Stimulated activated naive CD8-positive, alpha-beta T cell treated with anti-CD3 and anti-CD28 coated beads, Interleukin-15, amount 100 ng/mL, for 72 hours (primary cell): ENCODE measurements around the gene FXYD6.

Experiments
- ATAC-seq: fragments of 150-1000 bp; cut with Tn5 transposase; 2 replicates; pipeline ENCODE4 v1.10.0; 2021; ENCODE audit warnings: mild to moderate bottlenecking, moderate library complexity
- DNase-seq, 2 donors: peaks; one replicate each; pipeline ENCODE4 v3.0.0; 2021 to 2022
- H3K27ac Mint-ChIP-seq, 2 donors: one replicate each; pipeline ENCODE4 v1.8.0; 2022; ENCODE audit warnings: mild to moderate bottlenecking in 2 of 2, mixed read lengths in 2 of 2, moderate library complexity in 2 of 2
- H3K27me3 Mint-ChIP-seq: one replicate; pipeline ENCODE4 v1.8.0; 2022; ENCODE audit warnings: mixed read lengths
- H3K4me1 Mint-ChIP-seq: one replicate; pipeline ENCODE4 v1.8.0; 2022; ENCODE audit warnings: mild to moderate bottlenecking, mixed read lengths
- H3K4me3 Mint-ChIP-seq, 2 donors: one replicate each; pipeline ENCODE4 v1.8.0; 2022; ENCODE audit warnings: mild to moderate bottlenecking in 2 of 2, mixed read lengths in 2 of 2, moderate library complexity in 1 of 2
- H3K9me3 Mint-ChIP-seq, 2 donors: one replicate each; pipeline ENCODE4 v1.8.0; 2022; ENCODE audit warnings: mixed read lengths in 2 of 2

FXYD6 gene

DNA sequence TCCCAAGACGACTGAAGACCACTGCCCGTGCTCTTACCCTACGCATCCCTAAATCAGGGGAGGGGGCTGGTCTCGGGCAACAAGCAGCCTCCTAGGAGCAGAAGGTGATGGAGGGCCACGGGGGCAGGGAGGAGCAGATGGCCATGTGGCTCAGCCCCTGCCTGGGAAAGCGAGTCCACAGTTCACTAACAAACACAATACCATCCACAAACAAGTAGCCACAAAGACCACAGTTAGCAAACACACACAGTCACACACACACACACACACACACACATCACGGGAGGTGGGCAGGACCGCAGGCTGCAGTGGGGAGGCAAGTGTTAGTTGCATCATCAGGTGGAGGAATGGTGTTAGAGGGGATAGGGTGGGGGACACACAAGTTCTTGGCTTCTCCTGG is 38.7 kb downstream of the FXYD6 start:
- DNase-seq: no peak
- ATAC-seq: no peak
- Mint-ChIP-seq H3K4me1 (peaks cover 38% of the 10 kb centered on the region), H3K27me3 (no peaks in the 10 kb centered on the region), H3K4me3 (no peak overlapping the region), H3K27ac (peak overlapping the region in 1 of 2 donors; percentile 53), H3K9me3 (no peaks in the 10 kb centered on the region)

DNA sequence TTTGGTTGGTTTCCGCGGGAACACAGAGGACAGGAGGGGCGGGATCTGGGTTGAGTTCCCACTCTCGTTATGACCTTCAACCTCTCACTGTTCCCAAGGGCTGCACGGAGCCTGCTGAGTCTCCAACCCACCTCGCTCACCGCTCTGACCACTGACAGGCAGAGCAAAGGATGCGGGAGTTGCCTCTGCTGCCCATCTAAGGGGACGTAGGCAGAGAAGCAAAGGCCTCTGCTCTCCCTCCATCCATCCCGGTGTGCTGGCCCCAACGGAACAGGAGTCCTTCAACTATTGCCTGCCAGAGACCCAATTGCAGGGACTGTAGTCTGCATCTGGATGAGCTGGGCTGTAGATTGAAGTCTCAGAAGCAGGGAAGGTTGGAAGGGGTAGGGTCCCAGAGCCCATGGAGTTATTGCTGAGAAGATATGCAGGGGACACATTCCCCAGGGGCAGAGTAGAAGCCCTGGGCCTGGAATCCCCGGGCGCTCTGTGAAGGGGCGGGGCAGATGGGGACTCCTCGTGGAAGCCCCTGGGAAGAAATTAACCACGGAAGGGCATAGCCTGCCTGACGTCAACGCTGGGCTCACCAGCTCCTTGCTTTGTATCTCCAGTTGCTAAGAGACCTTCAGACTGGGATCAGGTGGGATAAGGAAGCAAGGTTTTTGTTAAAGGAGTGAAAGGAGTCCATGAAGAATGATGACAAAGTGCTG is 39.2 kb downstream of the FXYD6 start:
- peaks cover 40% of the 10 kb centered on the region for H3K4me1 Mint-ChIP-seq
- ATAC-seq: no peak
- no peak for DNase-seq
- no peak overlapping the region for H3K4me3 Mint-ChIP-seq
- H3K9me3 Mint-ChIP-seq: no peaks in the 10 kb centered on the region
- H3K27me3 Mint-ChIP-seq: no peaks in the 10 kb centered on the region
- H3K27ac Mint-ChIP-seq: peak overlapping the region in 1 of 2 donors; percentile 15

DNA sequence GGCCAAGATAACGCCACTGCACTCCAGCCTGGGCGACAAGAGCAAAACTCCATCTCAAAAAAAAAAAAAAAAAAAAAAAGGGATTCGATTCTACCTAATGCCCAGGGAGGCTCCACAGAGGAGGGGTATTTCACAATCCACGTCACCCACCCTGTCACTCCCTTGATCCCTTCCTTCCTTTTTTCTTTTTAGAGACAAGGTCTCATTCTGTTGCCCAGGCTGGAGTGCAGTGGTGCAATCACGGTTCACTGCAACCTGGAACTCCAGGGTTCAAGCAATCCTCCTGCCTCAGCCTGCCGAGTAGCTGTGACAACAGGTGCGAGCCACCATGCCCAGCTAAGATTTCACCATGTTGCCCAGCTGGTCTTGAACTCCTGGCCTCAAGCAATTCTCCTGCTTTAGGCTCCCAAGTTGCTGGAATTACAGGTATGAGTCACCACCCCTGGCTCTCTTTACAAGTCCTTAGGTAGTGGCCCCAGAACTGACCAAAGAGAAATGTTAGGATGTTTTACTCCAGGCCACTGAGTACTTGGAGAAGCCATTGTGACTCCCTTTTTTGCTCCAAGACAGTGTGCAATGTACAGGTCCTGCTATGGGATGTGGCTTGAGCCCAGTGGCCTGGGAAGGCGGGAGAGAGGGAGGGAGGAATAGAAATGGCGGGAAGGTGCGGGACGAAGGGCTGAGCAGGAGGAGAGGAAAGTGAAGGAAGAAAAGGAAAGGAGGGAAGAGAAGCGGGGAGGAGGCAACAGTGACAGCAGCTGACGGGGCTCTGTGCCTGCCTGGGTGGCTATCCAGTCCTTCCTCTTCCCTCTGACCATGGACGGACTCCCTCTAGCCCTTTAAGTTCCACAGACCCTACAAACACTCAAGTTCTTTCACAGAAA is 40.1 kb downstream of the FXYD6 start:
- ATAC-seq (no peak), DNase-seq (no peak)
- Mint-ChIP-seq H3K9me3 (no peaks in the 10 kb centered on the region), H3K27ac (no peak overlapping the region), H3K4me1 (peaks cover 36% of the 10 kb centered on the region), H3K4me3 (no peak overlapping the region), H3K27me3 (no peaks in the 10 kb centered on the region)

DNA sequence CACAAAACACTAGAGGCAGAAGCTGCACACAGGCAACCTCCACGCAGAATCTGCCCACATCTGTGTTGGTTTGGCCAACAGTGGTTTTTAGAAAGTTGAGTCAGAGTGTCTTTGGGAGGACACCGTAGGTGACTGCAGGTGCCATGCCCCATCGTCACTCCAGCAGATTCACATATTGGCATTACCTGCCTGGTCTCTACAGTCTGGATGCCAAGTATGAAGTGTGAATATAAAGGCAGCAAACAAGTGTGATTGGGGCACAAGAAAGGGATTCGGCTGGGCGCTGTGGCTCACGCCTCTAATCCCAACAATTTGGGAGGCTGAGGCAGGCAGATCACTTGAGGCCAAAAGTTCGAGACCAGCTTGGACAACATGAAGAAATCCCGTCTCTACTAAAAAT is 40.9 kb downstream of the FXYD6 start:
- Mint-ChIP-seq H3K9me3 (no peaks in the 10 kb centered on the region), H3K27ac (no peak overlapping the region), H3K4me3 (no peak overlapping the region), H3K4me1 (peaks cover 43% of the 10 kb centered on the region), H3K27me3 (no peaks in the 10 kb centered on the region)
- ATAC-seq (no peak), DNase-seq (no peak)

DNA sequence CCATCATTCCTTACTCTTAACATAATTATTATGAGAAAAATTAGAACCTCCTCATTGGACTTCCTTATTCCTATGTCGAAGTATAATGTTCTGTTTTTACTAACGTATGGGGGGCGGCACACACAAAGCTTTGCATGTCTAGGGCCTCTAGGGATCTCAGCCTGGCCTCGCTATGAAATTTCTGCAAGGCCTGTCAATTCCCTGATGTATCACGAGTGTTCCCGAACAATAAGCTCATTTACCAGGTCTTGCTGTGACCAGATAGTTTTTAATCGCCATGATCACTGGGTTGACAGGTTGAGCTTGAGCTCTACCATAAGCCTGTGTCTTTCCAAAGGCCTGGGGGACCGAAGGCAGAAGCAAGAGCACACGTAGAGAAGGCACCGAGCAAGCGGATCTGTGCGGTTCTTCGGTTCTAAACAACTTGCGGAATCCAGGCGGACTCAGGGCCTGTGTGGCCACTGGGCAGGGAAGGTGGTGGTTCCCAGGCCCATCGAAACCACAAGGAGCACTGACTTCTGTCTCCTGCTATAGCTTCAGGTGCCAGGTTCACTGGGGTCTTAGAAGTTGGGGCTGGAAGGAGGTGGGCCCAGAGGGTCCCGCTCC is 41.5 kb downstream of the FXYD6 start:
- DNase-seq (no peak), ATAC-seq (no peak)
- no peaks in the 10 kb centered on the region for H3K27me3 Mint-ChIP-seq
- no peak overlapping the region for H3K4me3 Mint-ChIP-seq
- H3K27ac Mint-ChIP-seq: no peak overlapping the region
- no peaks in the 10 kb centered on the region for H3K9me3 Mint-ChIP-seq
- H3K4me1 Mint-ChIP-seq: peaks cover 49% of the 10 kb centered on the region

DNA sequence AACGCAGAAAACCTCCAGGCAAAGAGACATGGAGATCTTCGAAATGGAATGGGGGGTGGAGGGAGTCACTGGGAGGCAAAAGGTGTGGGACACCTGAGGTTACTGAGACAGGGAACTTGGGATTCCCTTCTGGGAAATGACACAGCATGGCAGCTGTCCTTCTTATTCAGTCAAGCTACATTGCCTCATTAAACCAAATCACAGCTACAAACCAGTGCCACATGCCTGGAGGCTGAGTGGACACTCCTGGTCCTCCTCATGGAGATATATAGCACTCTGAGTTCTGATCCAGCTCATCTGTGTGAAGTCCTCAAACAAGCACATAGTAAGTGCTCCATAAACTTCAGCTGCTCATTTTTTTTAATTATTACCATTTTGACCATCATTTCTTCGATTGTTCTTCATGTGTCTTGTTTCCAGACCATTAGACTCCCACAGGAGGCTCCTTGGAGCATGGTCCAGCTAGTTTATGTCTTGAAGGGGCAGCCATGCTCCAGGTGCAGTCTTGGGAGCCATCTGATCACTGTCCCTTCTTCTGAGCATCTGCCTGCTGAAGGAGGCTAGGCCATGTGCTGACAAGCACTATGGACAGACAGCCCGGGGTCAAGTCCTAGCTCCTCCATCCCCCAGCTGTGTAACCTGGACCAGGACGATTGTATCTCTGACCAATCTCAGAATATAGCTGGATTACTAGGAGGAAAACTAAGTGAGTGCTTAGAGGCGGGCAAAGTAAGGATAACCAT is 42.2 kb downstream of the FXYD6 start:
- no peaks in the 10 kb centered on the region for H3K27me3 Mint-ChIP-seq
- no peak overlapping the region for H3K4me3 Mint-ChIP-seq
- no peaks in the 10 kb centered on the region for H3K9me3 Mint-ChIP-seq
- no peak overlapping the region for H3K27ac Mint-ChIP-seq
- H3K4me1 Mint-ChIP-seq: peaks cover 51% of the 10 kb centered on the region
- ATAC-seq (no peak), DNase-seq (no peak)

DNA sequence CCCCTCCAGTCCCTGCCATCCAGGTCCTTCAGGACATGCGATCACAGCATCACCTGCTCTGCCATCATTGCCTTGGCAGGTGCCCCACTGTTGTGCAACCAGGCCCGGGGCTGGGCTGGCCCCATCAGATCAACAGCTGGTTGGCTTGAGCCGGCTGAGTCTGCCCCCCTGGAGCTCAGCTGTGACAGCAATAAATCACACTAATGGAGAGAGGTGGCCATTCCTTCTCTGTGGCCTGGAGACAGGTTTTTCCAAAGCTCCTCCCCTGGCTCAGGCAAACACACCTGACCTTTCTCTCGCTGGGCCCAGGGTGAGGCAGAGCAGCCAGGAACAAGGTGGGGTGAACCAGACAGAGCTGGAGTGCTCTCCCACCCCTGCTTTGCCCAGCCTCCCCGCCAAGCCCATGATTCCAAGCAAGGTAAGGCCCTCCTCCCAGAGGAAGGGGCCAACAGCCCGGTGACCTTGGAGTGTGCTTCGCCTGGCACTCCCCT is 43.0 kb downstream of the FXYD6 start:
- no peaks in the 10 kb centered on the region for H3K27me3 Mint-ChIP-seq
- no peak overlapping the region for H3K4me3 Mint-ChIP-seq
- no peaks in the 10 kb centered on the region for H3K9me3 Mint-ChIP-seq
- peak overlapping the region in 1 of 2 donors; percentile 10 for H3K27ac Mint-ChIP-seq
- peaks cover 51% of the 10 kb centered on the region for H3K4me1 Mint-ChIP-seq
- no peak for ATAC-seq
- DNase-seq: no peak

DNA sequence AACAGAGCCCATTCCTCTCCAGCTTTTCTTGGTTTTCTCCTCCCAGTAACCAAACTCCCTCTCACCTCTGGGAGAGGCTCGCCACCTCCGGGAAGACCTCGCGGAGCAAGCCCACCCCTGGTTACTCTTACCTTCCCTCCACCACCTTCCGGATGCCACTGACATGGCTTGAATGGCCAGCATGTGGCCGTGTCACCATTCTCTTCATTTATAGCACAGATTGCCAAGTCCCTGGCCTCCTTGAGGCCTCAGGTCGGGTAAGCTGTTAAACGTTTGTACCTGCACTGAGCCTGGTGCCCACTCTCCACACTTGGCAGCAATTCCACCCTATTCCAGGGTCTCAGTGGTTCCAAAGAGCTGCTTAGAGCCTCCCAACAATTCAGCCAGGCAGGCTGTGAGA is 43.9 kb downstream of the FXYD6 start:
- H3K4me1 Mint-ChIP-seq: peaks cover 51% of the 10 kb centered on the region
- no peak overlapping the region for H3K4me3 Mint-ChIP-seq
- DNase-seq: no peak
- no peaks in the 10 kb centered on the region for H3K9me3 Mint-ChIP-seq
- H3K27ac Mint-ChIP-seq: peak overlapping the region in 1 of 2 donors; percentile 59
- no peak for ATAC-seq
- H3K27me3 Mint-ChIP-seq: no peaks in the 10 kb centered on the region

DNA sequence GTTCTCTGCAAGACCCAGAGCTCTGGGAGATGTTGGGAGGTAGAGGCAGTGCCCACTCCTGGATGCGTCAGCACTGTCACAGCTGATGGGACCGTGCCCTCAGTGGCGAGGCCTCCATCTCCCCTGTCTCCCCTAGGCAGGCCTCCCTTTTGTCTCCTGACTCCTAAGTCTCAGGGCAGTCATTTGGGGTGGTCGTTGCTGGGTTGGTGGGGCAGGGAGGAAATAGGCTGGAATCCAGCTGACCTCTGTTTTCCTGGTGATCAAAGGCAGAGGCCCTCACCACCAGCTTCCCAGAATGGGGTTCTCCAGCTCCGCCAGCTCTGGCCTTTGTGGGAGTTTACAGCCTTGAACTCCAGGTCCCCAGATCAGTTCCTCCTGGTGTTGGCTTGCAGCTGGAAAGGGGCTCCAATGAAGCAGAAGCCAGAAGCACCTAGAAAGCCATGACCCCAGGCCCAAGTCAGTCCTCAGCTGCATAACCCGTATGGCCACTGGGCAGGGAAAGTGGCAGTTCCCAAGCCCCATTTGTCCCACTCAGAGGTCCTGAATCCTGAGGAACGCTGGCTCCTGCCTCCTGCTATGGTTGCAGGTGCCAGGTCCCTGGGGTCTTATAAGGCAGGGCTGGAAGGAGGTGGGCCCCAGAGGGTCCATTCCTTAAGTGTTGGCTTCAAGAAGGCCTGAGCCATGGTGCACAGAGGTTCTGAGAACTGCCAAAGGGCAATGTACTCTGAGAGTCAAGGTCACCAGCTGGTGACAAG is 44.6 kb downstream of the FXYD6 start:
- H3K27me3 Mint-ChIP-seq: no peaks in the 10 kb centered on the region
- H3K4me1 Mint-ChIP-seq: peaks cover 53% of the 10 kb centered on the region
- H3K27ac Mint-ChIP-seq: peak overlapping the region; percentile 39 to 88
- H3K4me3 Mint-ChIP-seq: no peak overlapping the region
- DNase-seq: no peak
- no peak for ATAC-seq
- no peaks in the 10 kb centered on the region for H3K9me3 Mint-ChIP-seq

DNA sequence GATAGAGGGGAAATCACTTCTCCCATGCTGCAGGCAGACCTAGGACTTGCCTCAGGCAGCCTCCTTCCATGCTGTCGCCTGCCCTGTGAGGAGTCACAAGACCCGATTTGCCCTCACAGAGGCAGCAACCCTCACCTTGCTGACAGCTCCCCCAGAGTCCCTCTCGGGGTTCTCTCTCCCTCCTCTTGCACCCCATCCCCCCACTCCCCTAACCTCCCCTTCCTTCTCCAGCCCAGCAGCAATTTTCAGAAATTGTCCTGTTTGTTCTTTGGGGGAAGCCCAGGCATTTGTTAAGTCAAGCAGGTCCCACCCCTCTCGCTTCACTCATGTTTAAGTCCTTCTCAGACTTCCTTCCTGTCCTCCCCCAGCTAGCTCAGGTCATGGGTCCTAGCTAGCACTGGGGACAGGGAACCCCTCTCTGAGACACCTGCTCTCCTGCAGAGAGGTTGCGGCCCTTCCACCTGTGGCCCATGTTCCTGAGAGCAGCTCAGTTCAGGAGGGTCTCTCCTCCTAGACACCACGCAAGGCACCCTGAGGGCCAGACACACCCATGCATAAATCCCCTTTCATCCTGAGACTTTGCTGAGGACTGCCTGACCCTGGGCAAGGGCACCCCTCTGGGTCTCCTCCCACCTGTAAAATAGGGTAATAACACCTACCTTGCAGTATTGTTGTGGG is 45.6 kb downstream of the FXYD6 start:
- no peaks in the 10 kb centered on the region for H3K27me3 Mint-ChIP-seq
- no peak for ATAC-seq
- H3K4me1 Mint-ChIP-seq: peaks cover 58% of the 10 kb centered on the region
- no peak for DNase-seq
- no peaks in the 10 kb centered on the region for H3K9me3 Mint-ChIP-seq
- peak overlapping the region; percentile 88 to 91 for H3K27ac Mint-ChIP-seq
- peak overlapping the region; percentile 56 to 58 for H3K4me3 Mint-ChIP-seq

DNA sequence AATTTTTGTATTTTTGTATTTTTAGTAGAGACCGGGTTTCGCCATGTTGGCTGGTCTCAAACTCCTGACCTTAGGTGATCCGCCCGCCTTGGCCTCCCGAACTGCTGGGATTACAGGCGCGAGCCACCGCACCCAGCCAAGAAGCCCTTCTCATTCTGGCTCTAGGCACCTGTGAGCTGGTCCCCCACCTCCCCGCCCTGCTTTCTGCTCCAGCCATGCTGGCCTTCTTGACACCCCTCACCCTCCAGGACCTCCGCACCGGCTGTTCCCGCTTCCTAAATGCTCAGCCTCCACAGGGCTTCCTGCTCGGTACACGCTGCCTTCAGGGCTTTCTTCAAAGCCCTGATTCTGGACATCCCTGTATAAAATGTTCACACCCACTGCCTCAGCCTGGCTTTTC is 46.4 kb downstream of the FXYD6 start:
- DNase-seq (no peak), ATAC-seq (no peak)
- Mint-ChIP-seq H3K9me3 (no peaks in the 10 kb centered on the region), H3K27me3 (no peaks in the 10 kb centered on the region), H3K4me3 (peak overlapping the region; percentile 42 to 56), H3K4me1 (peaks cover 66% of the 10 kb centered on the region), H3K27ac (peak overlapping the region; percentile 81 to 95)

DNA sequence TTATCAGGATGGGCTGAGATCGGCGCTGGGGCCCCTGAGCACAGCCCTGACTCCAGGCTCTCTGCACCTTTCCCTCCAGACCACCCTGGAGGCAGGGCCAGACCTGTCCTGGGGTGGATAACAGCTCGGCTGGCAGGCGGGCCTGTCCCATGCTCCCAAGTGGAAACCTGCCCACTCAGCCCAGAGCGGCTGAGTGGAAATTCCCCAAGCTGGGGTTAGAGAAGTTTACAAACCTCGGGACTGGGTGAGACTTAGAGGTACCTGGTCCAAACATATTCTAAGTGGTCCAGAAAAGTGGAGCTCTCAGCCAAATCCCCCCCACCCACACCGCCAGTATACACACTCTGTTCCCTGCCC is 47.1 kb downstream of the FXYD6 start:
- ATAC-seq: no peak
- peak overlapping the region; percentile 34 to 85 for H3K27ac Mint-ChIP-seq
- no peaks in the 10 kb centered on the region for H3K9me3 Mint-ChIP-seq
- no peaks in the 10 kb centered on the region for H3K27me3 Mint-ChIP-seq
- DNase-seq: no peak
- H3K4me1 Mint-ChIP-seq: peaks cover 73% of the 10 kb centered on the region
- H3K4me3 Mint-ChIP-seq: peak overlapping the region; percentile 38 to 80

DNA sequence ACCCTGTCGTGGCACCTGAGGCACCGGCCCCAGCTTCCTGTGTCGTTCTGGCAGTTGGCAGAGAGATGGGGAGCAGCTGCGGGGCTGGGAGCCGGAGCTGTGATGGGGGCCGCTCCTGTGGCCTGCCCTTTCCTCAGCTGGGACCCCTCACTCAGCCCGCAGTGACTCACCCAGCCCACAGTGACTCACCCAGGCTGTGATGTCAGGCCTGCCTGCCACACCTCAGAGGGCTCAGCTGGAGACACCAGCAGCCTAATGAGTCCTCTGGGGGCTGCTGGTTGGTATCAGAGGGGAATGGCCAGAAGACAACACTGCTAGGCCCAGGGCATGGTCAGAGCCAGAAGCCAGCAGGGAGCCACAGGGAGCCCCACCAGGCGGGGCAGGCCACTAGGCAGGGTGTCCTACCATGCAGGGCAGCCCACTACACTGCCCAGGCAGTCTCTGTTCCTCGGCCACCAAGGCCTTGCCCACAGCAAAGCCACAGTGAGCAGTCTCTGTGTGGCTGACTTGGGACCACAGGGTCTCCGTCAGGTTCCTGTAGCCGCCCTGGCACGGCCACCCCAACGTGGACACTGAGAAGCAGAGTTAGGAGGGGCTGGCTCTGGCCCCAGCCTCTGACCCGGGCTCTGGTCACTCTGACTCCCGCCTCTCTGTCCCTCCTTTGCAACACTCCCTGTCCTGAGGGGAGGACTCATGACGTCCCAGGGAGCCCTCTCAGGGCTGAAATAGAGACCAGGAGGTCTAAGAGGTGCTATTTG is 47.7 kb downstream of the FXYD6 start:
- peak; percentile 86 to 93 for DNase-seq
- Mint-ChIP-seq H3K4me1 (peaks cover 79% of the 10 kb centered on the region), H3K27me3 (no peaks in the 10 kb centered on the region), H3K4me3 (peak overlapping the region; percentile 63 to 80), H3K27ac (peak overlapping the region; percentile 85 to 94), H3K9me3 (no peaks in the 10 kb centered on the region)
- ATAC-seq: peak; percentile 97
